ENCODE measurements around the gene SLC25A47.
A peak's percentile ranks its signal among the peaks of the same experiment; 100 is the strongest.
"Not testable (repeated sequence)": the region's sequence is repeated elsewhere in the genome, so short reads cannot be mapped to it uniquely, and the experiment has no call there.

SLC25A47 gene

DNA sequence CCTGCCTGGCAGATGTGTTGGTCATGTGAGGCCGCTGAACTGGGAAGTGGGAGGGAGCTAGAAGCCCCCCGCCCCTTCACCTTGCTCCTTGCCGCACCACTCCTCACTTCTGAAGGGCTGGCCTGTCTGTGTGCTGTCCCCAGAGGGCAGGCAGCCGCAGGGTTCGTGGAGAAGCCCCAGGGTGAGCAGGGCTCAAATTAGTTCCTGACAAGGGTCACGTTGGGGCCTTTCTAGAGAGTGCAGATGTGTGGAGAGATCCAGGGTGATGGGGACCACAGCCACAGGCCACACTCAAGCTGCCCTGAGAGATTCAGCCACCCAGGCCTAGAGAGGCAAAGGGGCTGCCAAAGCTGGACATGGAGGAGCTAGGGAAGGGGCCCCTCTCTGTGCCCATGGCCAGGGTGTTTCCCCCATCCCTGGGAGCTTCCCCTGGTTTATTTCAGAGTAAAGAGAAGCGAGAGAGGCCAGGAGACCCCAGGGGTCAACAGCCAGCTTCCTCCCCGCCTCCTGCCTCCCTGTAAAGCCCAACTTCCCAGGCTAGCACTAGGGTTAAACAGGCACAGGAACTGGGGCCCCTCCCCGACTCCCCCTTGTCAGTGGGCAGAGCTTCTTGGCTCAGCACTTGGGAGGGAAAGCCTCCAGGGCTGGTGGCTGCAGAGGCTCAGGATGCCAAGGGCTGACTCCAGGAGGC is 33.1 kb upstream of the SLC25A47 start:
- no peak for DNase-seq (ENCODE audit: low read depth)

DNA sequence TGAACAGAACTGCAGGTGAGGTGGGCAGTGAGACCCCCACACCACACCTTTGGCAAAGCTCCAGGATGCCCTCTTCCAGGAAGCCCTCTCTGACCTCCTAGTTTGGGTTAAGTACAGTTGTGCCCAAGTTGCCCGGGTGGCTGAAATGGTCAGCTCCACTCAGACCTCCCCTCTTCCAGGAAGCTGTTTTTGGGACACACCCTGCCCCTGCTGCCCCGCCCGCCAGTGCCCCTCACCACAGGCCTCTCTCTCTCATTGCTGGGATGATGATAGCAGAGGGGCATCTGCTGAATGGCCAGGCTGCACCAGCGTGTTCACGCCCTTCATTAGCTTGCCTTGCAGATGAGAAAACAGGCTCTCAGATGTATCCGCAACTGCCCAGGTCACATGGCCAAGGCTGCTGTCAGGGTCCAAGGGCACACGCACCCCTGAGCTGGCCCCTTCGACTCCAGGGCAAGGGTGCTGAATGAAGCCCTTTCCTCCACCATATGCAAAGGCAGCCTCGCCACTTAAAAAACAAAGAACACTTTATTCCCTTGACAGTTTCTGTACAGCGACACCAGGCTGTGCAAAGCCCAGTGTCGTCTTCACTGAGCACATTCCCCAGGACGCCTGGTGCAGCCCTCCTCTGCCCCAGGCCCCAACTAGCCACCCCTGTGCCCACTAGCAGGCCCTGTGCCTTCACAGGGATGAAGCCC is 32.4 kb upstream of the SLC25A47 start:
- DNase-seq (ENCODE audit: low read depth): no peak

DNA sequence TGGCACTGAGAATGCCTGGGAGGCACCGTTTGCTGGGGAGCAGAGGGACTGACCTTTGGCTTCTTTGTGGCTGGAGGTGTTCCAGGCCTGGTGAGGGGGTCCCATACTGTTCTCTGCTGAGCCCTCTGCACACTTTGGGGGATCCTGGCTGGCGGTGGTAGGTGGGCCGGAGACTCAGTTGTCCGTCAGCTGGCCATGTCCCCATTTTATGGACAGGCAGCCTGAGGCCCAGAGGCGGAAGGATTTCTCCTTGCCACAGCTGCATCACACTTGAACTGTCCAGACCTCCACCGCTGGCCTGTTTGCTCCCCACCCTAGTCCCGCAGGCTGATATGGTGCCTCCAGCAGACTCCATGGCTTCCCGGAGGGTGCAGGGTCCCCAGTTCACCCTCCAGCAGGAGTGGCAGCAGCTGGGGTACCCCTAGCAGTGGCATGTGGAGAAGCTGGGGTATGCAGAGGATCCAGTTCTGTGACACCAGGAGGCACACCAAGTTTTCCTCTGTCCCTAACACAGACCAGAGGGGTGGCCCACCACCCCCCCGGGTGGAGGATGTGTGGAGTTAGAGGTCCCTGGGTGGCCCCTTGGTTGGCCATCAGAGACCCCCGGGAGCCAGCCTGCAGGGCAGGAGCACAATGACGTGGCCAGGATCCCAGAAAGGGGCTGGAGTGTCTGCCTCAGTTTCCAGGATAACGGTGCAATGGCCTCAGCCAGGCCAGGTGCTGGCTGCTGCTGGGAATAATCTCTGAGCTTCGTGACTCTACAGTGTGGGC is 31.6 kb upstream of the SLC25A47 start:
- DNase-seq (ENCODE audit: low read depth): no peak

DNA sequence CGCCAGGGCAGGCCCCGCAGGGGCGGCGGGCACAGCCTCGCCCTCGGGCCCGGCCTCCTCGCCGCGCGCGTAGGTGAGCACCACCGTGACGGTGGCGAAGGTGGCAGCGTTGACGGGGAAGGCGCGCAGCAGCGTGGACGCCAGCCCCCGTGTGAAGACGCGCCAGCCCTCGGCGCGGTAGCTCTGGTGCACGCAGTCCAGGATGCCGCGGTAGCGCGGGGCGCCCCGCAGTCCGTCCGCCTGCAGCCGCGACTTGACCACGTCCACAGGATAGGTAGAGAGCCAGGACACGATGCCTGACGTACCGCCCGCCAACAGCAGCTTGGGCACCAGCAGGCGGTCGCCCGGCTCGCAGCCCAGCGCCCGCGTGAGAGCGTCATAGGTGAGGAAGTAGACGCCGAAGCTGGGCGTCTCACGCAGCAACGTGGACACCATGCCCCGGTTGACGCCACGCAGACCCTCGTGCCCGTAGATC is 30.8 kb upstream of the SLC25A47 start:
- no peak for DNase-seq (ENCODE audit: low read depth)

DNA sequence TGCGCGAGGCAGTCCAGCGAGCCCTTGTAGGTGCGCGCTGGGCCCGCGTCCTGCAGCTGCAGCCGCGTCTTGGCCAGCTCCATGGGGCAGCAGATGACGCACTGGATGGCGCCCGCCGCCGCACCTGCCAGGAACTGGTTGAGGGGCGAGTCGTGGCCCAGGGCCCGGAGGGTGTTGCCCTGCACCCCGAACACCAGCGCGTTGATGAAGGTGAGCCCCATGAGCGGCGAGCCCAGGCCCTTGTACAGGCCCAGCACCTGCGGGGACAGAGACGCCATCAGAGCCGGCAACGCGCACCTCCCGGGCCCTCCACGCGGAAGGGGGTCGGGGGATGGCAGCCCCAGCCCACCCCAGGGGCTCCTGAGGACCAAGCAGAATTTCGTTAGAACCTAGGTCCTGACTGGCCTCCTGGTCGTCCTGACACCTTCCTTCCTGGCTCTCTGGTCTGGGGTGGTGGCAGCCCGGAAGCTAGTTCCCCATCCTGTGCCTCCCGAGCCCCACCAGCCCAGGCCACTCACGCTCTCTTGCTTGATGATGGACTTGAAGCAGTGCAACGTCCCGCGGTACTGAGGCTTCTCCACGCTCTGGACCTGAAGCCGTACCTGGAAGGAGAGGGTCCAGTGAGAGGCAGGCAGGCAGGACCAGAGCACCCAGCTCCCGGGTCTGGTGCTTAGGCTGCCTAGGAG is 30.2 kb upstream of the SLC25A47 start:
- DNase-seq (ENCODE audit: low read depth): no peak

DNA sequence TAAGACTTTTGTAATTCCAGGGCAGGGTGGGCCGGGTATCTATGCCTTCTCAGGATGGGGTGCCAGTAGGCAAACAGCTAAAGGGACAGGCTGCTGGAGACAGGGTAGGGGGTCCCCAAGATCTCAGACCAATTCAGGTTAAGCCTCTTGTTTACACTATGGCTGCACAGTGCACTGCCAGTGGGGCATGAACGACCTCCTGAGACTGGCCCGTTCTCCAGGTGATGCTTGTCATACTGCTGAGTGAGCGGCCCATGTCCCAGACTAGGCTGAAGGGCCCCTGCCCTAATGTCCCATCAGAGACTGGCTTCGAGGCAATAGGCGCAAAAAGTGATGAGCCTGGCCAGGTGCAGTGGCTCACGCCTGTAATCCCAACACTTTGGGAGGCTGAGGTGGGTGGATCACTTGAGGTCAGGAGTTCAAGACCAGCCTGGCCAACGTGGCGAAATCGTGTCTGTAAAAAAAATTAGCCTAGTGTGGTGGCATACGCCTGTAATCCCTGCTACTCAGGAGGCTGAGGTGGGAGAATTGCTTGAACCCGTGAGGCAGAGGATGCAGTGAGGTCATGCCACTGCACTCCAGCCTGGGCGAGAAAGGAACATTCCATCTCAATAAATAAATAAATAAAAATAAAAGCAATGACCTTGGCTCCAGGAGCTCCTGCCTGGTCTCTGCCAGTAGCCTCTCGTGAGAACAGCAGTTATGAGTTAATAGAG is 29.5 kb upstream of the SLC25A47 start:
- no peak for DNase-seq (ENCODE audit: low read depth)

DNA sequence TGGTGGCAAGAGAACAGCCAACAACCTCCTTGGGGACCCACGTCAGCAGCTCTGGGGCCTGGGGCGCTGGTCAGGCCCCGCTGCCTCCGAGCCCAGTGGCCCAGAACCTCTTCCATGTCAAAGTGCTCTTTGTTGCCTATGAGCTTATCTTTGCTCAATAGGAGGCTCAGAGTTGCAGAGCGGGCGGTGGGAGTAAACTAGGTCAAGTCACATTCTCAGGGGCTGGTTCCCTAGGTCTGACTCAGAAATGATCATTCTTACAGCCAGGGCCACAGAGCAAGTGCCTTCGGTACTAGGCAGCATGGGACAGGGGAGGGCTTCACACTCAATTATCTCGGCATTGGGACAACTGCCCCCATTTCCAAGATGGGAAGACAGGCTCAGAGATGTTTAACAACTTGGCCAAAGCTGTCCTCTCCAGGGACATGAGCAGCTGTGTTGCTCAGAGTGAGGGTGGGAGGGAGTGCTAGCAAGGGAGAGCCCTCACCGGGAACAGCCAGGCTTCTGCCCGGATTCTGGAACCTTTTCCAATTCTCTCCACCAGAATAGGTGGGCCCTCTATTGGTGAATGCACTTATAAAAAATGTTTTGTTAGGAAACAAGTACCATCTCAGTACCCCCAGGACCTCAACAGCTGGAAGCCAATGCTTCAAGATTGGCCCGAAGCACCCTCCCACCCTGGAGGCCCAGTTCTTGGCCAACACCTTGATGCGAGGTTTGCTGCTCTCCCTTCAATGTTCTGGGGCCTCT is 28.8 kb upstream of the SLC25A47 start:
- no peak for DNase-seq (ENCODE audit: low read depth)

DNA sequence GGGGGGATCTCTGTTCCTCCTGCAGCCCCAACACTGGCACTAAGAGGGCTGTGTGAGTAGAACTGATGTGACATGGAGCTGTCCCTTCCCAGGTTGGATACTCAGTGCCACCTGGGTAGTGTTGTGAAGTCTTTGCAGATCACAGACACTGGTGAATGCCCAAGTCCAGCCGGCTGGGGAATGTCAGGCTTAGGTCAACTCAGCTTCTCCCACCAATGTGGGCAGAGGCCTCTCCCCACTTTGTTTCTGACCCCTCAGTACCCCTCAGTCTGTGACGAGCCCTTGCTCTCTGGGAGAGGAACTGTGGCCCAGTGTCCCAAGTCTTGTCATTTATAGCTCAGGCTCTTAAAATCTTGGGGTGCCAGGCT is 28.2 kb upstream of the SLC25A47 start:
- DNase-seq (ENCODE audit: low read depth): no peak

DNA sequence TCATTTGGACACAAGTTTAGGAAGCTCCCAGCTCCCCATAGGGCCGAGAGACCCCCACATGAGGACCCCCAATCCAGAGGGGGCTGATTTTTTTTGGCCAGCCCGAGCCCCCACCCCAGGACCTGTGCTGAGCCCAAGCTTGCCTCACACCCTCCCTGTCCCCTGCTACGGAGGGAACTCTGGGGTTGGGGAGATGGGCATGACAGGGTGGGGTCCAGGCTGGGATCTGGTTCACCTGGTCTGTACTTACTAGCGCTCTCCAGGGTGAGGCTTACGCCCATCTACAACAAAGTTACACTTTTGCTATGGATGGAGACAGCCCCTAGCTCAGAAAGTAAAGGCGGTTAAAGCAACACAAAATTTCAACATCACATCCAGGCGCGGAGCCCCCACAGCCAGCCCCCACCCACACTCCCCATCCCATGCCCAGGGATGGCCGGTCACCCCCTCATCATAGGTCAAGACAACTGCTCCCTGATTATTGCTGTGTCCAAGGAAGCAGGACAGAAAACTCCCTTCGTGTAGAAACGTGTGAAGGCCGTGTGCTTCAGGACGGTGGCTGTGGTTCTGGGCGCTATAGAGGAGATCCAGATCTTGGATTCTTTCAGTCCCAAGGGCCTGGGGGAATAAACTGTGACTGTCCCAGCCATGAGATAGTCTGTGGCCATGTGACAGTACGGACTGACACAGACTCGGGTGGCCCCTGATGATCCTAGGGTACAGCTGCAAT is 27.6 kb upstream of the SLC25A47 start:
- no peak for DNase-seq (ENCODE audit: low read depth)

DNA sequence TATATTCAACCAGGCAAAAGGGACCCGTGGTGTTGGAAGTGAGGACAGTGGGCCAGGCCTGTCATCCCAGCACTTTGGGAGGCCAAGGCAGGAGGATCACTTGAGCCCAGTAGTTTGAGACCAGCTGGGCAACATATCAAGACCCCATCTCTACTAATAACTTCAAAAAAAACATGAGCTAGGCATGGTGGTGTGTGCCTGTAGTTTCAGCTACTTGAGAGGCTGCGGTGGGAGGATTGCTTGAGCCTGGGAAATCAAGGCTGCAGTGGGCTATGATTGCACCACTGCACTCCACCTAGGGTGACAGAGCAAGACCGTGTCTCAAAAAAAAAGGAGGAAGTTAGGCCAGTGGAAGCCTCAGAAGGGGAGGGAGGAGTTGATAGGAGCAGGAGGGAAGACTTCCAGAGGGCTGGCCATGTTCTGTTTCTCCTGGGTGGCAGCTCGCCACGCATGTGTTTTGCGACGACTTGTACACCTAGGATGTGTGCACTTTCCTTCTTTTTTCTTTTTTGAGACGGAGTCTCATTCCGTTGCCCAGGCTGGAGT is 27.0 kb upstream of the SLC25A47 start:
- DNase-seq (ENCODE audit: low read depth): no peak

DNA sequence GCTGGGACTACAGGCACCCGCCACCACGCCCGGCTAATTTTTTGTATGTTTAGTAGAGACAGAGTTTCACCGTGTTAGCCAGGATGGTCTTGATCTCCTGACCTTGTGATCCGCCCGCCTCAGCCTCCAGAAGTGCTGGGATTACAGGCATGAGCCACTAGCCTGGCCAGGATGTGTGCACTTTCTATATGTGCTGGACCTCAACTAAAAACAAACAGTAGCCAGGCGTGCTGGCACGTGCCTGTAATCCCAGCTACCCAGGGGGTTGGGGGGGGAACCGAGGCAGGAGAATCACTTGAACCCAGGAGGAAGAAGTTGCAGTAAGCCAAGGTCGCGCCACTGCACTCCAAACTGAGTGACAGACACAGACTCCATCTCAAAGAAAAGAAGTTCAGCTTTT is 26.4 kb upstream of the SLC25A47 start:
- not testable (repeated sequence) for DNase-seq (ENCODE audit: low read depth)

DNA sequence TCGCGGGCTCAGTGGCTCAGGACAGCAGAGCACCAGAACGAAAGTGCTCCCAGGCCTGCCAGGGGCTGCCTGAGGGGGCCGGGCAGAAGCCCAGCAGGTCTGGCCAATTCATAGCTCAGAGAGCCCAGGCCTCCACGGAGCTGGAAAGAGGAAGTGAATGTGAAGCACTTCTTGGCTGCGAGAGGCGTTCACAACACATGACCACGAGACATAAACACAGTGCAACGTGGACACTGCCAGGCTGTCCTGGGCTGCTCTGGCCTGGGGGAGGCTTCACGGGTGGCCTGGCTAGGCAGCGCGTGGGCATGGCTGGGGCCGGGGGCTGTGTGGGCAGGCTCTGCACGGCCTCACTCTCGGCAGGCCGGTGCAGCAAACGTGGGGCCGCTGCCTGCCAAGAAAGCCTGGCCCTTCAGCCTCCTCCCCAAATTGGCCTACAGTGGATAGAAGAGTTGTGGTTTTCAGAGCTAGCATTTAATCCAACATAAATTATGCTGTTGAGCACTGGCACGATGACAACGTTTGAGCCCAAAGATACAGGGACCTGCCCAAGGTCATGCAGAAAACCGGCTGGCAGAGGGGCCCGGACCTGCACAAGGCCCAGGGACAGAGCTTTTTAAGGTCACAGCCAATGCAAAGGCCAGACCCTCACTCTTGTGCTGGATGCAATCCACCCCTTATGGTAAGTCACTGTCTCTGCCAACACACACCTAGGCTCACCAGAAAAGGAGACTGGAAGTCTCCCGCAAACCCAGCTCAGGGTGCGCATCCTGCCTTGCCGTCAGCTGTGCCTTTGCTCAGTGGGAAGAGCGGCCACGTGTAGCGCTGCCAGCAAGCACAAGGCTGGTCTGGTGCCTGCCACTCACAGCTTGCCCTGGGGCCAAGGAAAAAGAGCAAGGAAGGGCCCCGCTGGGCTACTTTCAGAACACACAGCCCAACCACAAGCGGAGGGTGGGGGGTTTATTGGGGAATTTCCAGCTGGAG is 25.5 kb upstream of the SLC25A47 start:
- peak; percentile 44 for DNase-seq (ENCODE audit: low read depth)

DNA sequence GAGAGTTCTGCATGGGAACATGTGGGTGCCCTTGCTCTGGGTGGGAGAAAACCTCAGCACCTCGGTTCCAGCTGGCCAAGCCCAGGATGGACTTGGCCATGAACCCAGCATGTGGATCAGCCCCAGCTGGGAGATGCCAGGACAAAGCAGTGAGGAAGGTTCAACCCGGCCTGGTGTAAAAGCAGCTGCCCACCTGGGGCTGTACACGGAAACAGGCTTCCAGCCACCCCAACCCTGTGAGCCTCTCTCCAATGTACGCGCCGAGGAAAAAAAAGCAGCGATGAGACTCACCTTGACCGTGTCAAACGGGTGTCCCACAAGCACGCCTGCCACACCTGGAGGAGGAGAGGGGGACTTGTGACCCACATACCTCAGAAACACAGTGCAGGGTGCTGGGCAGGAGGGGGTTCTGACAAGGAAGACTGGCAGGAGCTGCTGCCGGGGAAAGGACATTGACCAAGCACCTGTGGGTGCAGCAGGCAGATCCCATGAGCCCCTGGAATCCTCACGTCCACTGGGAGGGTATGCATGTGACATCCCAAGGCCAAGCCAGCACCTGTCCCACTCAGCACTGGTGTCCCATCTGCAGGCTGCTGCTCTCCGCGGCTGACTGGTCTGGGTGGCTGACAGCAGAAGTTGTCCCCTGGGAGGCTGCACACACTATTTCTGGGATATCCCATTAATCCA is 24.4 kb upstream of the SLC25A47 start:
- no peak for DNase-seq (ENCODE audit: low read depth)

DNA sequence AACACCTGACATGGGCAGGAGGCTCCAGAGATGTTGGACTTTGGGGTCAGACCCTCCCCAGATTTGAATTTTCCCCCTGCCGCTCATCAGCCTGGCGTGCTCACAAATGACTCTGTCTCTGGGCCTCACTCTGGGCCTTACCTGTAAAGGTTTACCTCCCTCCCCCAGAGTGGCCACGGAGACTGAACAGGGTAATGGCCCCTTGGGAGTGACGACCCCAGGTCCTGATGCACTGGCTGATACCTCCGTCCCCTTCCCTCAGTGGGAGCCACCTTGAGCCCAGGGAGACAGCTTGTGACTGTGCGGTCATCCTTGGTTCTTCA is 23.9 kb upstream of the SLC25A47 start:
- no peak for DNase-seq (ENCODE audit: low read depth)

DNA sequence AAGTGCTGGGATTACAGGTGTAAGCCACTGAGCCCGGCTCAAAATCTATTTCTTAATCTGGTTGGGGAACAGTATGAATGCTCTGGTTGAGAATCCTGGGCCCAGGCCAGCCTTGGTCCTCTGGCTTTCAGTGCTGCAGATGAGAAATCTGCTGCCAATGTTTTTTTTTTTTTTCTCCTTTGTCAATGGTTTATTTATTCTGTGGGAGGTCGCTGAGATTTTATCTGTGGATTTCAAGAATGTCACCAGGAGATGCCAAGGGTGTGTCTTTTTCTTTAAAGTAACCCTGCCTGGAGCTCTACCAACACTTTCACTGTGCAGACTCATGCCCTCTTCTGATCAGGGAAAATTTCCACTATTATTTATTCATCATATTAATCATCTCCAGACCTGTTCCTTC is 20.5 kb upstream of the SLC25A47 start:
- no peak for DNase-seq (ENCODE audit: low read depth)

DNA sequence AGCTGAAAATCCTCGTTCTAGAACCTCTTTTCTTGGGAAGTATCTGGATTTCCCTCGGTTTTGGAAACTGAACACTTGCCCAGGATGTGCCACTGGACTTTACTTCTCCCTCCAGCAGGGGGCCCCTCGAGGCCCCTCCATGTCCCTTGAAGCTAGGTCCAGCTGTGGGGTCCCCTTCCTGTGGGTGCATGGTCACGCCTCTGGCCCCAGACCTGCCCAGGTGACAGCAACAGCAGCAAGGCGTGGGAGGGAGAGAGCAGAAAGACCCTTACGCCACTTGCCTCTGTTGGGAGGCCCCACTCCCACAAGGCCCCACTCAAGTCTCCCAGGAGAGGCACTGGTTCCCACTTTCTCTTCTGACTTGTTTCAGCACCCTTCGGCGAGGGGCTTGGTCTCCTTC is 20.0 kb upstream of the SLC25A47 start:
- no peak for DNase-seq (ENCODE audit: low read depth)

DNA sequence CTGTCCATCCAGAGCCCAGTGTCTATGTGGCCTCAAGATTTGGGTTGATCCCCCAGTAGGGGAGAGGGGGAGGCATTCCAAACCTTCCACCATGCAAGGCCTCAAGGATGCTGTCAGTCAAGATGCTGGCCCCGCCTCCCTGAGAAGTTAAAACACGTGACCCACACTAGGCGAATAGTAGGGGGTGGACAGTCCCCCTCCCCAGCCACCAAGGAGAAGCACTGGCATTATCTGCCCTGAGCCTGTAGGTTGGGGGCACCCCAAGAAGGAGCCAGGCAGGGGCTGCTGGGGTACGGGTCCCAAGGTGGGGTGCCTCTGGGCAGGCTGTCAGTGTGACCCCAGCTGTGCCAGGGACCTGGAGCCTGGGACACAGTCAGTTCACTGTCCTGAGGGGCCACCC is 19.2 kb upstream of the SLC25A47 start:
- DNase-seq (ENCODE audit: low read depth): no peak

DNA sequence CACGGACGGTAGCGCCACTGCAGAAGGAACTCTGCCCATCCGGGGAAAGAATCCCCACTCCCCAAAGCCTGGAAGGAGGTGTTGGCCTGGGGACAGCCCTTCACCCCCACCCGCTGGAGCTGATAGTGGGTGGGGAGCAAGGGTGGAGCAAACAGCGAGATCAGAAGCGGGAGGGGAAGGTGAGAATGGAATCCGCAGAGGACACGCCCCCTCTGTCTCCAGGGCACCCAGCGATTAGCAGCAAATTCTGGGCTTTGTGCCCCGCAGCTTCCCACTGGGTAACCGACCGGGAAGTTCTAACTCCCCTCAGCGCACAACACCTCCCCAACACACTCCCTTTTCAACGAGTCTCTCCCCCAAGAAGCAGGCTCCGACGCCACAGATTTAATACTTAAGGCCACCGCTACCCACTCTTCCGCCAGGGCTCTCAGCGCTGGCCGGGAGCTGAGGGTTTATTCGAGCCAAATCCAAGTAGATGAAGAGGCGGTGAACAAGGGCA is 18.3 kb upstream of the SLC25A47 start:
- no peak for DNase-seq (ENCODE audit: low read depth)

All from fibroblast of the conjunctiva (primary cell).